Measurements from ENCODE around the gene SCLY.

SCLY gene

GRCh38 chr2:238129166-238130010 is 68.6 kb downstream of the SCLY start:
- Histone ChIP-seq H3K36me3 (replicated peaks in 1 of 2; ENCODE audit: control insufficient read depth in 2 of 2, insufficient read depth in 2 of 2, low read length in 2 of 2) (peaks cover 0 to 2% of the 10 kb centered on the region in 2 donors), H3K18ac (ENCODE audit: low read length) (peak overlapping the region; percentile 64), H4K8ac (ENCODE audit: low read depth, low read length) (no peak overlapping the region), H2BK120ac (ENCODE audit: low read depth, low read length) (no peak overlapping the region), H3K4me1 (ENCODE audit: control insufficient read depth in 2 of 2, insufficient read depth in 1 of 2, low read depth in 1 of 2, low read length in 2 of 2) (peaks cover 2 to 5% of the 10 kb centered on the region in 2 donors), H3K23ac (ENCODE audit: low read depth, low read length, poor library complexity) (no peak overlapping the region), H3K14ac (ENCODE audit: low read length) (peak overlapping the region; percentile 71), H3K9ac (ENCODE audit: low read depth, low read length, poor library complexity) (no peak overlapping the region), H2BK15ac (ENCODE audit: low read length) (peak overlapping the region; percentile 83), H2BK5ac (ENCODE audit: low read length) (peak overlapping the region; percentile 26), H2AFZ (ENCODE audit: low read length) (peak overlapping the region; percentile 9), H3K4ac (ENCODE audit: low read length) (peak overlapping the region; percentile 76), H3K27me3 (ENCODE audit: control insufficient read depth in 3 of 3, insufficient read depth in 3 of 3, low read depth in 1 of 3, low read length in 3 of 3) (peaks cover 0 to 2% (median 0%) of the 10 kb centered on the region in 3 experiments), H3K79me1 (ENCODE audit: low read depth, low read length) (peaks cover 8% of the 10 kb centered on the region), H3K27ac (replicated peaks; ENCODE audit: low read length) (no peak overlapping the region), H3K4me2 (ENCODE audit: insufficient read depth, low read length, poor library complexity, severe bottlenecking) (peak overlapping the region; percentile 11), H2AK5ac (ENCODE audit: low read depth, low read length) (no peak overlapping the region), H2BK12ac (ENCODE audit: low read length) (no peak overlapping the region), H3K4me3 (ENCODE audit: low read length in 2 of 2) (no peak overlapping the region), H4K91ac (ENCODE audit: low read depth, low read length, poor library complexity) (no peak overlapping the region), H3K9me3 (replicated peaks in 1 of 2; ENCODE audit: control insufficient read depth in 2 of 2, insufficient read depth in 1 of 2, low read depth in 1 of 2, low read length in 2 of 2) (peaks cover 0 to 5% of the 10 kb centered on the region in 2 donors)
- WGBS, 2 donors (ENCODE audit: extremely low coverage in 2 of 2, insufficient read length in 2 of 2, insufficient replicate concordance in 1 of 2): no CpG with 5 or more reads among the region's 22 CpGs
- DNase-seq (ENCODE audit: low spot score): no peak

GRCh38 chr2:238130111-238130695 is 69.4 kb downstream of the SCLY start:
- H3K79me1 ChIP-seq (ENCODE audit: low read depth, low read length): peaks cover 8% of the 10 kb centered on the region
- H2BK120ac ChIP-seq (ENCODE audit: low read depth, low read length): no peak overlapping the region
- no CpG with 5 or more reads among the region's 28 CpGs for WGBS, 2 donors (ENCODE audit: extremely low coverage in 2 of 2, insufficient read length in 2 of 2, insufficient replicate concordance in 1 of 2)

GRCh38 chr2:238130696-238131628 is 70.2 kb downstream of the SCLY start:
- Histone ChIP-seq H4K91ac (ENCODE audit: low read depth, low read length, poor library complexity) (no peak overlapping the region), H2AK5ac (ENCODE audit: low read depth, low read length) (peak overlapping the region; percentile 45), H3K9ac (ENCODE audit: low read depth, low read length, poor library complexity) (no peak overlapping the region), H3K23ac (ENCODE audit: low read depth, low read length, poor library complexity) (peak overlapping the region; percentile 43), H3K36me3 (replicated peaks in 1 of 2; ENCODE audit: control insufficient read depth in 2 of 2, insufficient read depth in 2 of 2, low read length in 2 of 2) (no peaks in the 10 kb centered on the region), H2BK120ac (ENCODE audit: low read depth, low read length) (no peak overlapping the region), H3K4me1 (ENCODE audit: control insufficient read depth in 2 of 2, insufficient read depth in 1 of 2, low read depth in 1 of 2, low read length in 2 of 2) (peaks cover 2 to 5% of the 10 kb centered on the region in 2 donors), H3K4me2 (ENCODE audit: insufficient read depth, low read length, poor library complexity, severe bottlenecking) (no peak overlapping the region), H2AFZ (ENCODE audit: low read length) (peak overlapping the region; percentile 13), H3K18ac (ENCODE audit: low read length) (peak overlapping the region; percentile 83), H3K14ac (ENCODE audit: low read length) (peak overlapping the region; percentile 38), H3K4me3 (ENCODE audit: low read length in 2 of 2) (no peak overlapping the region), H3K9me3 (replicated peaks in 1 of 2; ENCODE audit: control insufficient read depth in 2 of 2, insufficient read depth in 1 of 2, low read depth in 1 of 2, low read length in 2 of 2) (peaks cover 0 to 3% of the 10 kb centered on the region in 2 donors), H3K79me1 (ENCODE audit: low read depth, low read length) (peaks cover 3% of the 10 kb centered on the region), H4K8ac (ENCODE audit: low read depth, low read length) (peak overlapping the region; percentile 58), H2BK5ac (ENCODE audit: low read length) (peak overlapping the region; percentile 13), H3K27ac (replicated peaks; ENCODE audit: low read length) (no peak overlapping the region), H3K4ac (ENCODE audit: low read length) (peak overlapping the region; percentile 45), H3K27me3 (ENCODE audit: control insufficient read depth in 3 of 3, insufficient read depth in 3 of 3, low read depth in 1 of 3, low read length in 3 of 3) (peaks cover 0 to 5% (median 0%) of the 10 kb centered on the region in 3 experiments), H2BK15ac (ENCODE audit: low read length) (peak overlapping the region; percentile 33), H2BK12ac (ENCODE audit: low read length) (peak overlapping the region; percentile 84)
- no peak for DNase-seq (ENCODE audit: low spot score)
- WGBS, 2 donors (ENCODE audit: extremely low coverage in 2 of 2, insufficient read length in 2 of 2, insufficient replicate concordance in 1 of 2): no CpG with 5 or more reads among the region's 68 CpGs

More at GRCh38 chr2:238130111-238130695, 69.4 kb downstream of the SCLY start:
- Histone ChIP-seq H3K36me3 (replicated peaks in 1 of 2; ENCODE audit: control insufficient read depth in 2 of 2, insufficient read depth in 2 of 2, low read length in 2 of 2) (no peaks in the 10 kb centered on the region), H3K9ac (ENCODE audit: low read depth, low read length, poor library complexity) (no peak overlapping the region), H3K4me1 (ENCODE audit: control insufficient read depth in 2 of 2, insufficient read depth in 1 of 2, low read depth in 1 of 2, low read length in 2 of 2) (peaks cover 2 to 5% of the 10 kb centered on the region in 2 donors), H2AK5ac (ENCODE audit: low read depth, low read length) (peak overlapping the region; percentile 56), H3K4ac (ENCODE audit: low read length) (peak overlapping the region; percentile 17), H2BK12ac (ENCODE audit: low read length) (peak overlapping the region; percentile 30), H3K9me3 (replicated peaks in 1 of 2; ENCODE audit: control insufficient read depth in 2 of 2, insufficient read depth in 1 of 2, low read depth in 1 of 2, low read length in 2 of 2) (peaks cover 0 to 5% of the 10 kb centered on the region in 2 donors), H4K91ac (ENCODE audit: low read depth, low read length, poor library complexity) (no peak overlapping the region), H4K8ac (ENCODE audit: low read depth, low read length) (no peak overlapping the region), H3K27me3 (ENCODE audit: control insufficient read depth in 3 of 3, insufficient read depth in 3 of 3, low read depth in 1 of 3, low read length in 3 of 3) (peaks cover 0 to 3% (median 0%) of the 10 kb centered on the region in 3 experiments), H3K4me3 (ENCODE audit: low read length in 2 of 2) (no peak overlapping the region), H2BK5ac (ENCODE audit: low read length) (peak overlapping the region; percentile 26), H3K27ac (replicated peaks; ENCODE audit: low read length) (no peak overlapping the region), H3K4me2 (ENCODE audit: insufficient read depth, low read length, poor library complexity, severe bottlenecking) (no peak overlapping the region), H3K23ac (ENCODE audit: low read depth, low read length, poor library complexity) (peak overlapping the region; percentile 43), H3K14ac (ENCODE audit: low read length) (no peak overlapping the region), H2BK15ac (ENCODE audit: low read length) (no peak overlapping the region), H3K18ac (ENCODE audit: low read length) (peak overlapping the region; percentile 70), H2AFZ (ENCODE audit: low read length) (peak overlapping the region; percentile 13)
- no peak for DNase-seq (ENCODE audit: low spot score)

Data from neuronal stem cell (in vitro differentiated cells).